AG10803 (cell line): Measurements from ENCODE around the gene MOGAT1.
"Not testable (repeated sequence)": the region's sequence is repeated elsewhere in the genome, so short reads cannot be mapped to it uniquely, and the experiment has no call there.

ENCODE experiments used
- DNase-seq: peaks from one replicate; pipeline ENCODE4 v3.0.0; 2010; ENCODE audit warnings: low read depth
- H3K4me3 ChIP-seq: 2 replicates; pipeline ENCODE4 v1.5.1; 2011; ENCODE audit warnings: mild to moderate bottlenecking, low read length, control low read depth
- TF ChIP-seq, protein P1 (sequence below): conservative IDR thresholded peaks from 2 replicates; pipeline ENCODE4 v1.5.1; 2011; ENCODE audit warnings: mild to moderate bottlenecking, low read length, control low read depth, inconsistent platforms

The MOGAT1 gene

GRCh38 chr2:222710736-222711135 lies 39.3 kb downstream of the MOGAT1 start:
- H3K4me3 ChIP-seq = no peak overlapping the region
- TF ChIP-seq, protein P1, sequence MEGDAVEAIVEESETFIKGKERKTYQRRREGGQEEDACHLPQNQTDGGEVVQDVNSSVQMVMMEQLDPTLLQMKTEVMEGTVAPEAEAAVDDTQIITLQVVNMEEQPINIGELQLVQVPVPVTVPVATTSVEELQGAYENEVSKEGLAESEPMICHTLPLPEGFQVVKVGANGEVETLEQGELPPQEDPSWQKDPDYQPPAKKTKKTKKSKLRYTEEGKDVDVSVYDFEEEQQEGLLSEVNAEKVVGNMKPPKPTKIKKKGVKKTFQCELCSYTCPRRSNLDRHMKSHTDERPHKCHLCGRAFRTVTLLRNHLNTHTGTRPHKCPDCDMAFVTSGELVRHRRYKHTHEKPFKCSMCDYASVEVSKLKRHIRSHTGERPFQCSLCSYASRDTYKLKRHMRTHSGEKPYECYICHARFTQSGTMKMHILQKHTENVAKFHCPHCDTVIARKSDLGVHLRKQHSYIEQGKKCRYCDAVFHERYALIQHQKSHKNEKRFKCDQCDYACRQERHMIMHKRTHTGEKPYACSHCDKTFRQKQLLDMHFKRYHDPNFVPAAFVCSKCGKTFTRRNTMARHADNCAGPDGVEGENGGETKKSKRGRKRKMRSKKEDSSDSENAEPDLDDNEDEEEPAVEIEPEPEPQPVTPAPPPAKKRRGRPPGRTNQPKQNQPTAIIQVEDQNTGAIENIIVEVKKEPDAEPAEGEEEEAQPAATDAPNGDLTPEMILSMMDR = no peak
- no peak for DNase-seq

GRCh38 chr2:222711315-222711940 lies 40.0 kb downstream of the MOGAT1 start:
- TF ChIP-seq, protein P1 = no peak
- no peak for DNase-seq
- H3K4me3 ChIP-seq = no peak overlapping the region

GRCh38 chr2:222713002-222713401 lies 41.5 kb downstream of the MOGAT1 start:
- TF ChIP-seq, protein P1 = no peak
- DNase-seq = no peak

GRCh38 chr2:222714361-222715241 lies 43.1 kb downstream of the MOGAT1 start:
- no peak for DNase-seq
- TF ChIP-seq, protein P1 = no peak
- no peak overlapping the region for H3K4me3 ChIP-seq

More at GRCh38 chr2:222713002-222713401, 41.5 kb downstream of the MOGAT1 start:
- H3K4me3 ChIP-seq = no peak overlapping the region

DNA sequence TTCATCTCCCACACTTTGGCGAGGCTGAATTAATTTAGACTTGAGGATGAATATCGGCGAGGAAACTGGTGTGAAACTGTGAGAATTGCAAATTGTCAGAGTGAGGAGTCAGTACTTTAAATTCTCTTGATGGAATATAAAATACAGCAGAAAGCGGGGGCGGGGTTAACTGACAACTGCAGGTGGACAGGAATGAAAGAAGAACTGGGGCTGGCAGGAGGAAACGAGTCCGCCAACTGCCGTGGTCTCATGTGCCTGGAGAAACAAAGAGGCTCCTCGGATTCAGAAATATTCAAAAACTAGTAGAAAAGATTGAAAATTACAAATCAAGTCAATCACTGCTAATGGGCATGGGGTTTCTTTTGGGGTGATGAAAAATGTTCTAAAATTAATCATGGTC lies 44.3 kb downstream of the MOGAT1 start:
- TF ChIP-seq, protein P1 = no peak
- no peak for DNase-seq
- no peak overlapping the region for H3K4me3 ChIP-seq

DNA sequence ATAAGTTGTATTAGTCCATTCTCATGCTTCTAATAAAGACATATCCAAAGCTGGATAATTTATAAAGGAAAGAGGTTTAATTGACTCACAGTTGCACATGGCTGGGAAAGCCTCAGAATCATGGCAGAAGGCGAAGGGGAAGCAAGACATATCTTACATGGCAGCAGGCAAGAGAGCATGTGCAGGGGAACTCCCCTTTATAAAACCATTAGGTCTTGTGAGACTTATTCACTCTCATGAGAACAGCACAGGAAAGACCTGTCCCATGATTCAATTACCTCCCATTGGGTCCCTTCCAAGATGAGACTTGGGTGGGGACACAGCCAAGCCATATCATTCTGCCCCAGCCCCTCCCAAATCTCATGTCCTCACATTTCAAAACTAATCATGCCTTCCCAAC lies 48.3 kb downstream of the MOGAT1 start:
- H3K4me3 ChIP-seq = not testable (repeated sequence)

DNA sequence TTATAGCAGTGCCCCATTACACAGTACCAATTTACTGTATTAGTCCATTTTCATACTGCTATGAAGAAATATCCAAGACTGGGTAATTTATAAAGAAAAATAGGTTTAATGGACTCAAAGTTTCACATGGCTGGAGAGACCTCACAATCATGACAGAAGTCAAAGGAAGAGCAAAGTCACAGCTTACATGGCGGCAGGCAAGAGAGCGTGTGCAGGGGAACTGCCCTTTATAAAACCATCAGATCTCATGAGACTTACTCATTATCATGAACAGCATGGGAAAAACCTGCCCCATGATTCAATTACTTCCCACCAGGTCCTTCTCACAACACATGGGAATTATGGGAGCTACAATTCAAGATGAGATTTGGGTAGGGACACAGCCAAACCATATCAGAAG lies 50.1 kb downstream of the MOGAT1 start:
- not testable (repeated sequence) for H3K4me3 ChIP-seq, DNase-seq

More for the DNA sequence above, 48.3 kb downstream of the MOGAT1 start:
- not testable (repeated sequence) for DNase-seq

DNA sequence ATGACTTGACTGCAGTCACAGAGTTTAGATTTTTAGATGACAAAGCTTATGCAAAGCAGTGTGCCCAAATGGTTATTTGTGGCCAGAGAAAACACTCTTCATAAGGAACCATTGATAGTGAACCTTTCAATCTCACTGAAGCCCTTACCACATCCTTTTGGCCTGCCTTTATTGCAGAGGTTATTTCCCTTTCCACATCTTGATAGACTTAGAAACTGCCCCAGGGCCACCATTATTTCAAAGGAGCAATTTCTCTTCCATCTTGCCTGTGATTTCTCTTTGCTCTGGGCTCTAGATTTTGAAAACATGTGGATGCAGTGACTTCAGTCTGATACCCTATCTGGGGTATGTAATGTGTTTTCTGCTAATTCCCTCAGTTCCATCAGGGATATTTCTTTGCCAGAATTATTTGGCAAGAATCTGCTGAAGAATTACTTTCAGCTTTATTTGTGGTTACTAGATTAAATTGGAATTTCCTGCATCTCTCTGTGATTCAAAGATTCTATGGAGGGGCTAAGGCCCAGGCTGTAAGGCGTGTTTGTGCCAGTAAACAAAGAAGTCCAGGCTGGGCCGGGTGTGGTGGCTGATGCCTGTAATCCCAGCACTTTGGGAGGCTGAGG lies 51.0 kb downstream of the MOGAT1 start:
- TF ChIP-seq, protein P1 = no peak
- DNase-seq = peak; percentile 82
- no peak overlapping the region for H3K4me3 ChIP-seq
